ENCODE results near the gene ROPN1L.
"Not testable (repeated sequence)": the region's sequence is repeated elsewhere in the genome, so short reads cannot be mapped to it uniquely, and the experiment has no call there.

- not testable (repeated sequence) for TF ChIP-seq CTCF (IDR thresholded peaks at IDR 0.05); EZH2 (IDR thresholded peaks at IDR 0.05; ENCODE audit: borderline replicate concordance, insufficient read depth, low read depth, low read length, poor library complexity, severe bottlenecking)
Observed at GRCh38 chr5:10514572-10514971, 72.9 kb downstream of the ROPN1L start.
